Erythroblast (primary cell): ENCODE measurements around the gene PRPF4.

ENCODE experiments used
- DNase-seq, 2 experiments: peaks; one replicate each; lab custom pipeline; 2025; lab: John Stamatoyannopoulos, UW
- GATA1 ChIP-seq: IDR thresholded peaks from 2 replicates; pipeline ENCODE4 v1.6.1; 2011; ENCODE audit warnings: low read depth, mild to moderate bottlenecking, control low read depth, low read length, moderate library complexity
- POLR2A ChIP-seq: IDR thresholded peaks from 2 replicates; pipeline ENCODE4 v1.6.1; 2011; ENCODE audit warnings: mild to moderate bottlenecking, low read length

The PRPF4 gene

DNA sequence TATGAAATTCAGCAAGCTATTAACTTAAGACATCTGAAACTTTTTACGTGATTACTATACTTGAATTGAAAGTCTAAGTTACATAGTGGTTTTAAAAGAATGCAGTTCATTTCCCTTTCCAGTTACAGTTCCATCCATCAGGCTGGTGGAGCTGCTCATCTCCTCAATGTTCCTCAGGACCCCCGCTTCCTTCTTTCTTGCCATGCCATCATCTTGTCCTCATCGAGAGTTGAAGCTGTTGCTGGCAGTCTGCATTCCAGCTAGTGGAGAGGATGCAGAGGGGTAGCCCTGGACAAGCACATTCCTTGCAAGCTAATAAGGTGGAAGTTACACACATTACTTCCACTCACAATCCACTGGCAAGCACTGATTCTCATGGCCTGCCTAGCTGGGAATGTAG lies 36.5 kb downstream of the PRPF4 start:
- TF ChIP-seq POLR2A (no peak), GATA1 (no peak)
- no peak for DNase-seq

DNA sequence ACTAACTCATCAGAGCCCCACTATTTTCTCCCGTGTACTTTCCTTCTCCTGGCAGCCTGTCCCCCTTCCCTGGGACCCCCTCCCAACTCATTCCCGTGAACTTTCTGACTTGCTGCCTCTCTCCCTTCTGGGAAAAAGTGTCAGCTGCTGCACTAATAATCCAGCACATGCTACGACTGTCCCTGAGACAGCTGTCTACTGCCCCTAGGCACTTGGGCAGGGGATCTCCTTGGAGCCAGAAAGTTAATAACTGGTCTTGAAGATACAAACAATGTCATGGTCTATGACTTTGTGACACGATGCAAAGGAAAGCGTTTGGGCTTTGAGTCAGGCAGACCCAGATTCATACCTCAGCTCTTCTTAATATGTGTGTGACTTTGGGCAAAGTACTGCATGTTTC lies 37.8 kb downstream of the PRPF4 start:
- no peak for DNase-seq
- TF ChIP-seq GATA1 (no peak), POLR2A (no peak)

DNA sequence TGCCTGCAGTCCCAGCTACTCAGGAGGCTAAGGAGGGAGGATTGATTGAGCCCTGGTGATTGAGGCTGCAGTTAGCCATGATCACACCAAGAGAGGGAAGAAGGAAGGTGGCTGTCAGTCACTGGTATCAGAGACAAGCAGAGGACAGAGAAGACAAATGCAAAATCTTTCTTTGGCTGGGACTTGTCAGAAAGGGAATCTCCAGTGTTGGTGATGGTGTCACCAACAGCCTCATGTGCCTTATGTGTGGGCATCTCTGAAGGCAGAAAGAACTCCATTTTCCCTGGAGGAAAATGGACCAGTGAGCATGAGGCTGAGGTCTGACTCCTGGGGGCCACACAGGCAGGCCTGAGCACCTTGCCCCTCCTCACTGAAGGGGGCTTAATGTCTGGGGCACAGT lies 39.8 kb downstream of the PRPF4 start:
- DNase-seq, result no peak
- no peak for TF ChIP-seq GATA1
- TF ChIP-seq POLR2A, result no peak

DNA sequence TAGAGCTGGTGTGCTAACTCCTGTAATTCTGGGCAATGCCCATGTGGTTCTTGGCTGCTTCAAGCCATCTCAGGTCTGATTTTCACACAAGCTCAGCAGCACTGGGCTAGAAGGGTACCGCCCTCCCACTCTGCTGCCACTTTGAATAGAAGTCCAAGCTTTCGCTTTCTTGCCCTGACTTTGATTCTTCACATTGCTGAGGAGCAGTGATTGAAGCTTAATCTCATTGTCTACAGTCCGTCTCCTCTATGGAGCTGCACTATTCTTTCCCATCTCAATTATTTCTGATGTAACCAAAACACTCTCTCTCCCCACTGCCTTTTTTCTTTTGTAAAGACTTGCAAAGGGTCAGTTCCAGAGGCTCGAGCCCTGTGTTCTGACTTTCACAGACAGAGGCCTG lies 40.6 kb downstream of the PRPF4 start:
- no peak for DNase-seq
- TF ChIP-seq POLR2A (no peak), GATA1 (no peak)

DNA sequence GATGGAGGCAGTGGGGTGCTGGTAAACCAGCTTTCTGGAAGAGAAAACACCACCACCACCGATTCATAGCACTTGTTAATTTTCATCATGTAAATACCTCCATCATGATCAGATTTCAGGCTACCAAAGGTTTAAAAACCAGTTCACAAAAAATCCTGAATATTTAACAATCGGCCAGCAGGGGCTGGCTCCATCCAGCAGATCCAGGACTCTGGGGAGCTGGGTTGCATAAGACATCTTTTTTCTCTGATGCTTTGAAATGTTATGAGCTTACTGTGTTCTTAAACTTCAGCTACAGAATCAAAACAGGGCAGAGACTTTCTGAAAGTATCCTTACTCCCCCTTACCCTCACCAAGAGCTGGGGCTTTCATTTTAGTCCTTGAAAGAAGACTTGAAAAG lies 42.3 kb downstream of the PRPF4 start:
- DNase-seq, result no peak
- no peak for TF ChIP-seq POLR2A
- TF ChIP-seq GATA1, result no peak

DNA sequence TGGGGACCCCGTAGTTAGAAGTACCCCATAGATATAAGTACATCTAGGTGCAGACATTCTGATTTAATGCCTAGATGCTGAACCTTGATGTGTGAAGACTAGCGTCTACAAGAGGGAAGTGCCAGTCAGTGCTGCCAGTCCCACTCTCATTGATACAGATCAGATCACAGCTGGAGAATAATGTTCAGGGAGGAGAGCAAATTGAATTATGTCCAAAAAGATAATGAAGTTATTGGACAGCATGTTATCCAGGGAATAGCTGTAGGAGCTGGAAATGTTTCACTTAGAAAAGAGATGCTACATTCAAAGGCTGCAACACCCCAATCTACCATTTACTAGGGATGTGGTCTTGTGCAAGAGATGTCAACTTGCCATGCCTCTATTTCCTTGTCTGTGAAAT lies 43.6 kb downstream of the PRPF4 start:
- TF ChIP-seq GATA1 (no peak), POLR2A (no peak)
- DNase-seq, result no peak

DNA sequence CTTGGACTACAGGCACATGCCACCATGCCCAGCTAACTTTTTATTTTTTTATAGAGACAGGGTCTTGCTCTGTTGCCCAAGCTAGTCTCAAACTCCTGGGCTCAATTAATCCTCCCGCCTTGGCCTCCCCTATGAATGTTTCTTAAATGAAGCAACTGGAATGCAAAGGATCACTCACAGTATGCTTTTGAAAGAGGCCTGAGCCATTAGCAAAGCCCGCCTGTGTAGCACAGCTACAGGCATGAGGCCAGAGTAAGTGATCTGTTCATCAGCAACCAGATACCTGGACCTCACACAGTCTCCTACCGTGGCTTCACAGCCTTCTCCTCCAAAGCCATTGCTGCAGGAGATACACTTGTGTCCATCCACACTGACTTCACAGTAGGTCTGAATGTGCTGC lies 44.6 kb downstream of the PRPF4 start:
- TF ChIP-seq GATA1, result no peak
- TF ChIP-seq POLR2A, result no peak
- DNase-seq, result no peak

DNA sequence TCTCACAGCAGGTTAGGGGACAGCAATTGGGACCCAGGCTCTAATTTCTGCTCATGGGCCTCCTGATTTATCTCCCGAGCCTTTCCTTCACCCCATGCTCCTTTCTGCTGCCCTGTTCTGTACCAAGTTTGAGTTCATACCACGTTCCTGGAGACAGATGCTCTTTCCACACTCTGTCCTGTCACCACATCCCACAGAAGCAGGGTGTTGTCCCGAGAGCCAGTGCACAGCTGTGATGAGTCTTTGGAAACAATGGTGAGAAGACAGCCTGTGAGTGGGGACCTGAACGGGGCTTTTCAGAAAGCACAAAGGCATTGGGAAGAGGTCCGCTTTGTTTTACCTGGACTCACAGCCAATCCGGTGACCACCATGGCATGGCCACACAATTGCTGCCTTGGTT lies 47.2 kb downstream of the PRPF4 start:
- DNase-seq, result no peak
- TF ChIP-seq POLR2A, result no peak
- TF ChIP-seq GATA1, result no peak

DNA sequence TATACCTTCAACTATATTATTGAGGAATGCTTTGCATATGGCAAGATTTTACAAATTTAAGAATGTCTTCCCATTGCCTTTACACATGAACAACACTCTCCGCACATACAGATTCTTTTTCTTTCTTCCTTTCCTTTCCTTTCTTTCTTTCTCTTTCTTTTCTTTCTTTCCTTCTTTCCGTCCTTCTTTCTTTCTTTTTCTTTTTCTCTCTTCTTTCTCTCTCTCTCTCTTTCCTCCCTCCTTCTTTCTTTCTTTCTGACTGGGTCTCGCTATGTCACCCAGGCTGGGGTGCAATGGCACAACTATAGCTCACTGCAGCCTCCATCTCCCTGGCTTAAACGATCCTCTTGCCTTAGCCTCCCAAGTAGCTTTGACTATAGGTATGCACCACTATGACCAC lies 50.8 kb downstream of the PRPF4 start:
- TF ChIP-seq POLR2A (no peak), GATA1 (no peak)
- no peak for DNase-seq

DNA sequence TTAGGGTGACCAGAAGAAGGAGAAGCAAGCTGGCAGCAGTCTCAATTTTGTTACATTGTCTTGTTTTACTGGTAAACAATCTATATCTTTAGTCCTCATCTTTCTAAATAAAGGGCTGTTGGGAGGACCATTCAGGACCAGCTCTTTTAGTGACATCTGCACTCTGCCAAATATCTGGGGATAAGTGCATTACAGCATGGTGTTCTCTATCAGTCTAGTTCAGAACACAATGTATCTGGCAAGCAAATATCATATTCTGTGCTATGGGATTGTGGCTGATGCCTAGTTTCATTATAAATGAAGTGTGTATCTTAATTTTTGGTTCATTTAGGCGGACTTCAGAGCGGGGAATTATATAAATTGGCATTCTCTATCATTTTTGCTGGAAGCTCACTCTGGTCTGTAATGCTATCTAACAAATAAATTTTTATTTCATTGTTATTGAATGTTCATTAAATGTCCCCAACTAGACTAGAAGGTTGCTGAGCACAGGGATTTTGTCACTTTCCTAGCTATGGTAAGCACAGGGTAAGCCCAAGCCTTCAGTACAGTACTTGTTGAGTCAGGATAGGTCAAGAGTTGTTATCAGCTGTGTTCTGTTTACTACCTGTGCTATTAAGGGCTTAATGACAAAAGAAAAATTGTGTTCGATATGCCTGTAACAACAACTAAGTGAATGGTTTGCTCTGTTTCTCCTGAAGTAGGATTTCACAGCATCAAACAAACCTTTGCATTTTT lies 52.8 kb downstream of the PRPF4 start:
- TF ChIP-seq GATA1, result no peak
- no peak for DNase-seq

DNA sequence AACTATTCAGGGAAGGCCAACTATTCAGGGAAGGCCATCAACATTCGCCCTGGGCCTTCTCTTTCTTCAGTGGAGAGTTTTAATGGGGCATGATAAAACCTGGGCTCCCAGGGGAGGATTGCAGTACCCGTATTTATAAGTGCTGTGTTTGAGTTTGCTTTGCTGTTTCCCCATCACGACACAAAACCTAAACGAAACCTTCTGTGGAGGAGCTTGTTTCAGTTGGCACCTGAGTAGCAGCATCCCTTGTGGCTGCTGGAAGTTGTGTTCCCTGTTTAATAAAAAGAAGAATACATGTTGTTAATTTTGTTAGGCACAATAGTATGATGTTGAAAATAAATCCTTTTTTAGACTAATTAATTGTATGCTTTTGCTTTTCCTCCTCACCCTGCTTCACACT lies 56.3 kb downstream of the PRPF4 start:
- no peak for DNase-seq
- TF ChIP-seq POLR2A (no peak), GATA1 (no peak)

DNA sequence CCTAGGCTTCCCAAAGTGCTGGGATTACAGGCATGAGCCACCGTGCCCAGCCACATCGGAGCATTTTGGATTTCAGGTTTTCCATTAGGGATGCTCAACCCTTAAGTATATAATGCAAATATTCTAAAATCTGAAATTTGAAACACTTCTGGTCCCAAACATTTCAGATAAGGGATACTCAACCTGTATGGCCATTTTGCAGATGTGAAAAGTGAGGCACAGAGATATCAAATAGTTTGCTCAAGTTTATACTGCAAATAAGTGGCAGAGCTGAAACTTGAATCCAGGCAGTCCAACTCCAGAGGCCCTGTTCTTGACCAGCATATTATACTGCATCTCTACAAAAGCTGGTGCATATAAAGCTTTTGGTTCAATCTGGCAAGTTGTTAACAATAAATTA lies 62.3 kb downstream of the PRPF4 start:
- no peak for DNase-seq

DNA sequence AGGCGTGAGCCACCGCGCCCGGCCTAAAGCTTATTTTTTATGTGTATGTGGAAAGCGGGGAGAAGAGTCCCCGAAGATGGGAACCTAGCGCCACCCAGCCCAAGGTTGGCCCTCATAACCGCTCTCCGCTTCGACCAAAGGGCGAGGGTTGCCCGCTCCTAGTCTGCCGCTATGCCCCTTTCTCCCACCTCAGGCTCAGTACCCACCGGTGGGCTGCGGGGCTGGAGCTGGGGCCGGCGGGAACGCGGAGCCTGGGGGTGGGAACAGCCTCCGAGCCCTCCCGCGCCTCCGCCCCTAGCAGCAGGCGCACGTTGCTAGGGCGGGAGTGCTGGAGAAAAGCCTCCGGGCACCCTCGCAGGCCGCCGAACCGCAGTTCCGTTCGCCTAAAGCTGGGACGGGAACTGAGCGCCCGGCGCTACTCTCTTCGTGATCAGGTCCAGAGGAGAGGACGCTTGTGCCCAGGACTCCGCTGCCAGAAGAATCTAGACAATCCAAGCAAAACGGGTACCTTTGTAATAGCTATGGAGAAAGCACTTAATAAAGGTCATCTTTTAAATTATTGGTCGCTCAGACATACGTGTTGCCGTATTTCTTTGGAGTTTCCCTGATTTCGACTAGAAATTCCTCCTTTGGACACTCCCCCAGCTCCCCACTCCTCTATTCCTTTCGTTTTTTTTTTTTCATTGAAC lies 64.7 kb downstream of the PRPF4 start, which contains the start of gene WDR31:
Gene WDR31 (minus strand): TSS at position 265 of the 689 bp plus-strand sequence. CDS start 8,253 bp downstream, outside the sequence.
- peak; percentile 93 to 95 for DNase-seq
- TF ChIP-seq GATA1 (no peak), POLR2A (peak; percentile 90)

More for the DNA sequence above, 62.3 kb downstream of the PRPF4 start:
- no peak for TF ChIP-seq GATA1
- TF ChIP-seq POLR2A, result no peak

DNA sequence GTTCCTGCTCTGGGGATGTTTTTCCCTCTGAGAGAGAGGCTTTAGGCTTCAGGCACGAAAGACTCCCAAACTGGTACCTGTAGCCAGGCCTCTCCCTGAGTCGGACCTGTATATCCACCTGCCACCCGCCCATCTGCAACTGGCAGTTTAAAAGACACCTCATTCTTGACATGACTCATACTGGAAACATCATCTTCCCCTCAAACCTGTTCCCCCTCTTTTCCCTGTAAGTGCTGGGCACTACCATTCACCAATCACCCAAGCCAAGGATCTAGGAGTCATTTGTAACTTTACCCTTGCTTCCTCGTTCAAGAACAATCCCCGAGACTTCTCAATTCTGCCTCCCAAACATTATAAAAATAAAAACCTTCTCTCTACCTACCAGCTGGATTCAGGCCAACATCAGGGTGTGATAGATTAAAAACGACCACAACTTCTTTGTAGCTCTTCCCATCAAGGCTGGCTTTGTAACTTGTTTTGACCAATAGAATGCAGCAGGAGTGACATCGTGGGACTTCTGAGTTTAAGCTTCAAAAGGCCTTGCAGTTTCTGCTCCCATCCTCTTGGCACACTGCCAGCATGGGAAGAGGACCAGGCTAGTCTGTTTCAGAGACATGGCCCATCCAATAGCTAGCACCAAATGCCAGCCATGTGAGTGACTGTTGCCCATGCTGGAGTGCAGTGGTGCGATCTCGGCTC lies 66.4 kb downstream of the PRPF4 start:
- TF ChIP-seq GATA1, result no peak
- TF ChIP-seq POLR2A, result peak; percentile 33
- peak; percentile 63 to 76 for DNase-seq
